Liver (tissue), 9 donors: Measurements from ENCODE around the gene PPA2. TPM values are rescaled to one million over a fixed set of nuclear protein-coding genes. Genes with fewer than 3 reads are reported as not detected.
A peak's percentile ranks its signal among the peaks of the same experiment; 100 is the strongest.

Experiments
- DNase-seq: peaks from one replicate; pipeline ENCODE4 v3.0.0-alpha.2; 2017; ENCODE audit warnings: low spot score
- H3K27ac ChIP-seq, 2 donors: one replicate each; pipeline ENCODE4 v1.7.0; 2013; ENCODE audit warnings: inconsistent platforms in 2 of 2, low read length in 2 of 2, control low read depth in 1 of 2, low read depth in 1 of 2, mild to moderate bottlenecking in 1 of 2
- H3K27me3 ChIP-seq, 4 donors: one replicate each; pipeline versions ENCODE4 v1.6.1 to v1.7.0; 2013; ENCODE audit warnings: low read length in 3 of 4, inconsistent platforms in 1 of 4, mild to moderate bottlenecking in 1 of 4, moderate library complexity in 1 of 4; ENCODE audit not compliant: control insufficient read depth in 4 of 4, insufficient read depth in 4 of 4
- H3K36me3 ChIP-seq, 4 donors: one replicate each; pipeline versions ENCODE4 v1.6.1 to v1.7.0; 2013; ENCODE audit warnings: low read length in 3 of 4, mild to moderate bottlenecking in 3 of 4, low read depth in 1 of 4, moderate library complexity in 1 of 4; ENCODE audit not compliant: control insufficient read depth in 4 of 4, insufficient read depth in 3 of 4
- H3K4me1 ChIP-seq, 4 donors: one replicate each; pipeline versions ENCODE4 v1.6.1 to v1.7.0; 2013; ENCODE audit warnings: low read length in 3 of 4, mild to moderate bottlenecking in 3 of 4, moderate library complexity in 1 of 4; ENCODE audit not compliant: control insufficient read depth in 4 of 4, insufficient read depth in 4 of 4
- H3K4me3 ChIP-seq, 3 donors: one replicate each; pipeline versions ENCODE4 v1.6.1 to v1.7.0; 2013; ENCODE audit warnings: low read length in 3 of 3, control low read depth in 1 of 3, low read depth in 1 of 3, mild to moderate bottlenecking in 1 of 3
- H3K9ac ChIP-seq, 2 donors: one replicate each; pipeline ENCODE4 v1.7.0; 2013; ENCODE audit warnings: low read length in 2 of 2, mild to moderate bottlenecking in 2 of 2, moderate library complexity in 2 of 2, control low read depth in 1 of 2, low read depth in 1 of 2
- H3K9me3 ChIP-seq, 4 donors: one replicate each; pipeline versions ENCODE4 v1.6.1 to v1.7.0; 2013; ENCODE audit warnings: low read length in 3 of 4; ENCODE audit not compliant: control insufficient read depth in 4 of 4
- EGR1 ChIP-seq, 2 donors: IDR thresholded peaks; 2 replicates each; pipeline ENCODE4 v1.6.1; 2016 to 2018; ENCODE audit warnings: antibody characterized with exemption in 2 of 2, low read depth in 2 of 2
- FOXA1 ChIP-seq: IDR thresholded peaks from 2 replicates; pipeline ENCODE4 v1.6.1; 2016; ENCODE audit warnings: antibody characterized with exemption
- FOXA2 ChIP-seq: IDR thresholded peaks from 2 replicates; pipeline ENCODE4 v1.6.1; 2016; ENCODE audit warnings: antibody characterized with exemption
- GABPA ChIP-seq, 2 donors: IDR thresholded peaks in 1 of 2; conservative IDR thresholded peaks in 1 of 2; 2 replicates each; pipeline ENCODE4 v1.6.1; 2016; ENCODE audit warnings: antibody characterized with exemption in 2 of 2, mild to moderate bottlenecking in 1 of 2, moderate library complexity in 1 of 2
- HNF4A ChIP-seq, 2 donors: conservative IDR thresholded peaks; 2 replicates each; pipeline ENCODE4 v1.6.1; 2016; ENCODE audit warnings: antibody characterized with exemption in 2 of 2, mild to moderate bottlenecking in 2 of 2
- HNF4G ChIP-seq: IDR thresholded peaks from 2 replicates; pipeline ENCODE4 v1.6.1; 2016; ENCODE audit warnings: antibody characterized with exemption
- MAX ChIP-seq: IDR thresholded peaks from 2 replicates; pipeline ENCODE4 v1.6.1; 2016; ENCODE audit warnings: antibody characterized with exemption
- RAD21 ChIP-seq, 2 donors: IDR thresholded peaks; 2 replicates each; pipeline ENCODE4 v1.6.1; 2016; ENCODE audit warnings: antibody characterized with exemption in 2 of 2, mild to moderate bottlenecking in 2 of 2
- RXRA ChIP-seq, 2 donors: IDR thresholded peaks; 2 replicates each; pipeline ENCODE4 v1.6.1; 2017 to 2018; ENCODE audit warnings: antibody characterized with exemption in 2 of 2, mild to moderate bottlenecking in 1 of 2
- SP1 ChIP-seq: IDR thresholded peaks from 2 replicates; pipeline ENCODE4 v1.6.1; 2018; ENCODE audit warnings: antibody characterized with exemption, mild to moderate bottlenecking
- TAF1 ChIP-seq: conservative IDR thresholded peaks from 2 replicates; pipeline ENCODE4 v1.6.1; 2016; ENCODE audit warnings: antibody characterized with exemption, mild to moderate bottlenecking
- YY1 ChIP-seq: IDR thresholded peaks from 2 replicates; pipeline ENCODE4 v1.6.1; 2016; ENCODE audit warnings: antibody characterized with exemption, mild to moderate bottlenecking
- WGBS: extraction: QIAGEN DNeasy Blood & Tissue Kit; methylation state at CpG from one replicate; pipeline ENCODE4 v1.1.7; 2013; 5-methylcytosine and 5-hydroxymethylcytosine counted together
- polyA plus RNA-seq, 2 donors: library from polyadenylated mRNA; stranded (reverse) in 1 of 2; unstranded in 1 of 2; fragments of 200-250 nt in 1 of 2; fragments of >200 nt in 1 of 2; fragmentation: Nextera tagmentation in 1 of 2; extraction: Ambion mirVana in 1 of 2; gene quantifications; one replicate each; pipeline versions ENCODE4 v1.2.1 to v1.2.3, GENCODE V29; 2013 to 2015
- total RNA-seq, 2 donors: library from RNA; depleted of rRNA; stranded (reverse); fragments of >200 nt; gene quantifications; one replicate each; pipeline ENCODE4 v1.2.3, GENCODE V29; 2014
- TF ChIP-seq, protein P1 (sequence below): fragments of 150-350 bp; IDR thresholded peaks from 2 replicates; pipeline ENCODE4 v1.5.1; 2017; ENCODE audit warnings: improper control_type of control experiment, low read depth, low read length; ENCODE audit not compliant: missing input control
- TF ChIP-seq, protein P2 (sequence below): IDR thresholded peaks from 2 replicates; pipeline ENCODE4 v1.6.1; 2016; ENCODE audit warnings: antibody characterized with exemption
- TF ChIP-seq, protein P3 (sequence below): IDR thresholded peaks from 2 replicates; pipeline ENCODE4 v1.6.1; 2016; ENCODE audit warnings: antibody characterized with exemption, mild to moderate bottlenecking
- TF ChIP-seq, protein P4 (sequence below): IDR thresholded peaks from 2 replicates; pipeline ENCODE4 v1.6.1; 2016; ENCODE audit warnings: antibody characterized with exemption
- donor health status: healthy.
- donor health status: healthy.
- donor health status: healthy.
- donor health status: healthy.
- donor health status: healthy.

Gene PPA2
- total and polyA plus RNA-seq, 4 donors, result 48.3 to 102 (median 70.8) TPM

DNA sequence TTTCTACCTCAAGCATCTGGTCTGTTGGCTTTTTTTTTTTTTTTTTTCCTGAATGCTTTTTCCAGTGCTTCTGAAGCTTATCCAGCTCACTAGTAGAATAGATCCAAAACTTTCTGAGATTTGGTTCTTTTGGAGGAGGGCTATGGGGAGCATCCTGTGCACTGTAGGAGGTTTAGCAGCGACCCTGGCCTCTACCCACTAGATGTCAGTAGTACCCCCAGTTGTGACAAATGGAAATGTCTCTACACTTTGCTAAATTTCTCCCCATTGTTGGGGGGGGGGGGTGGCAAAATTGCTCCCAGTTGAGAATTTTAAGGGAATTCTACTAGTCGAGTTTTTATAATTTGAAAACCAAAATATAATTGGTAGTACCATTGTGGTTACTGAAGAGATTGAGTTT lies 23.0 kb upstream of the PPA2 start:
- WGBS, result 30% methylated on average over 2 of the region's 2 CpGs
- H3K9ac ChIP-seq, result no peak overlapping the region
- no peak for DNase-seq
- H3K27me3 ChIP-seq, result no peaks in the 10 kb centered on the region
- H3K4me3 ChIP-seq, result no peak overlapping the region
- no peak overlapping the region for H3K27ac ChIP-seq
- H3K9me3 ChIP-seq, result no peaks in the 10 kb centered on the region
- H3K36me3 ChIP-seq, result no peaks in the 10 kb centered on the region
- TF ChIP-seq, protein P1, sequence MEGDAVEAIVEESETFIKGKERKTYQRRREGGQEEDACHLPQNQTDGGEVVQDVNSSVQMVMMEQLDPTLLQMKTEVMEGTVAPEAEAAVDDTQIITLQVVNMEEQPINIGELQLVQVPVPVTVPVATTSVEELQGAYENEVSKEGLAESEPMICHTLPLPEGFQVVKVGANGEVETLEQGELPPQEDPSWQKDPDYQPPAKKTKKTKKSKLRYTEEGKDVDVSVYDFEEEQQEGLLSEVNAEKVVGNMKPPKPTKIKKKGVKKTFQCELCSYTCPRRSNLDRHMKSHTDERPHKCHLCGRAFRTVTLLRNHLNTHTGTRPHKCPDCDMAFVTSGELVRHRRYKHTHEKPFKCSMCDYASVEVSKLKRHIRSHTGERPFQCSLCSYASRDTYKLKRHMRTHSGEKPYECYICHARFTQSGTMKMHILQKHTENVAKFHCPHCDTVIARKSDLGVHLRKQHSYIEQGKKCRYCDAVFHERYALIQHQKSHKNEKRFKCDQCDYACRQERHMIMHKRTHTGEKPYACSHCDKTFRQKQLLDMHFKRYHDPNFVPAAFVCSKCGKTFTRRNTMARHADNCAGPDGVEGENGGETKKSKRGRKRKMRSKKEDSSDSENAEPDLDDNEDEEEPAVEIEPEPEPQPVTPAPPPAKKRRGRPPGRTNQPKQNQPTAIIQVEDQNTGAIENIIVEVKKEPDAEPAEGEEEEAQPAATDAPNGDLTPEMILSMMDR, result peak; percentile 21
- TF ChIP-seq MAX, result no peak
- no peak for TF ChIP-seq FOXA1
- TF ChIP-seq YY1, result no peak
- no peak for TF ChIP-seq FOXA2
- no peak for TF ChIP-seq HNF4G
- TF ChIP-seq, protein P2, sequence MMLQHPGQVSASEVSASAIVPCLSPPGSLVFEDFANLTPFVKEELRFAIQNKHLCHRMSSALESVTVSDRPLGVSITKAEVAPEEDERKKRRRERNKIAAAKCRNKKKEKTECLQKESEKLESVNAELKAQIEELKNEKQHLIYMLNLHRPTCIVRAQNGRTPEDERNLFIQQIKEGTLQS, result no peak
- TF ChIP-seq EGR1 (IDR thresholded peaks at IDR 0.05; ENCODE audit: low read depth in 2 of 2), result no peak
- no peak for TF ChIP-seq RXRA (IDR thresholded peaks at IDR 0.05)
- no peak for TF ChIP-seq GABPA (IDR thresholded peaks at IDR 0.05 in 1 of 2, conservative IDR thresholded peaks at IDR 0.05 in 1 of 2)
- TF ChIP-seq HNF4A (conservative IDR thresholded peaks at IDR 0.05), result no peak
- TF ChIP-seq, protein P3, sequence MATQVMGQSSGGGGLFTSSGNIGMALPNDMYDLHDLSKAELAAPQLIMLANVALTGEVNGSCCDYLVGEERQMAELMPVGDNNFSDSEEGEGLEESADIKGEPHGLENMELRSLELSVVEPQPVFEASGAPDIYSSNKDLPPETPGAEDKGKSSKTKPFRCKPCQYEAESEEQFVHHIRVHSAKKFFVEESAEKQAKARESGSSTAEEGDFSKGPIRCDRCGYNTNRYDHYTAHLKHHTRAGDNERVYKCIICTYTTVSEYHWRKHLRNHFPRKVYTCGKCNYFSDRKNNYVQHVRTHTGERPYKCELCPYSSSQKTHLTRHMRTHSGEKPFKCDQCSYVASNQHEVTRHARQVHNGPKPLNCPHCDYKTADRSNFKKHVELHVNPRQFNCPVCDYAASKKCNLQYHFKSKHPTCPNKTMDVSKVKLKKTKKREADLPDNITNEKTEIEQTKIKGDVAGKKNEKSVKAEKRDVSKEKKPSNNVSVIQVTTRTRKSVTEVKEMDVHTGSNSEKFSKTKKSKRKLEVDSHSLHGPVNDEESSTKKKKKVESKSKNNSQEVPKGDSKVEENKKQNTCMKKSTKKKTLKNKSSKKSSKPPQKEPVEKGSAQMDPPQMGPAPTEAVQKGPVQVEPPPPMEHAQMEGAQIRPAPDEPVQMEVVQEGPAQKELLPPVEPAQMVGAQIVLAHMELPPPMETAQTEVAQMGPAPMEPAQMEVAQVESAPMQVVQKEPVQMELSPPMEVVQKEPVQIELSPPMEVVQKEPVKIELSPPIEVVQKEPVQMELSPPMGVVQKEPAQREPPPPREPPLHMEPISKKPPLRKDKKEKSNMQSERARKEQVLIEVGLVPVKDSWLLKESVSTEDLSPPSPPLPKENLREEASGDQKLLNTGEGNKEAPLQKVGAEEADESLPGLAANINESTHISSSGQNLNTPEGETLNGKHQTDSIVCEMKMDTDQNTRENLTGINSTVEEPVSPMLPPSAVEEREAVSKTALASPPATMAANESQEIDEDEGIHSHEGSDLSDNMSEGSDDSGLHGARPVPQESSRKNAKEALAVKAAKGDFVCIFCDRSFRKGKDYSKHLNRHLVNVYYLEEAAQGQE, result no peak
- TF ChIP-seq RAD21 (IDR thresholded peaks at IDR 0.05), result peak; percentile 52 to 68
- no peaks in the 10 kb centered on the region for H3K4me1 ChIP-seq

GRCh38 chr4:105495667-105496066 lies 21.8 kb upstream of the PPA2 start:
- H3K36me3 ChIP-seq, result no peaks in the 10 kb centered on the region
- H3K4me3 ChIP-seq, result no peak overlapping the region
- no peak for DNase-seq
- no peaks in the 10 kb centered on the region for H3K9me3 ChIP-seq
- TF ChIP-seq HNF4G (no peak), FOXA2 (no peak), GABPA (IDR thresholded peaks at IDR 0.05 in 1 of 2, conservative IDR thresholded peaks at IDR 0.05 in 1 of 2) (no peak), SP1 (no peak), TAF1 (no peak), RAD21 (IDR thresholded peaks at IDR 0.05) (no peak), RXRA (IDR thresholded peaks at IDR 0.05) (no peak), FOXA1 (no peak), MAX (no peak), HNF4A (conservative IDR thresholded peaks at IDR 0.05) (no peak)
- TF ChIP-seq, protein P4, sequence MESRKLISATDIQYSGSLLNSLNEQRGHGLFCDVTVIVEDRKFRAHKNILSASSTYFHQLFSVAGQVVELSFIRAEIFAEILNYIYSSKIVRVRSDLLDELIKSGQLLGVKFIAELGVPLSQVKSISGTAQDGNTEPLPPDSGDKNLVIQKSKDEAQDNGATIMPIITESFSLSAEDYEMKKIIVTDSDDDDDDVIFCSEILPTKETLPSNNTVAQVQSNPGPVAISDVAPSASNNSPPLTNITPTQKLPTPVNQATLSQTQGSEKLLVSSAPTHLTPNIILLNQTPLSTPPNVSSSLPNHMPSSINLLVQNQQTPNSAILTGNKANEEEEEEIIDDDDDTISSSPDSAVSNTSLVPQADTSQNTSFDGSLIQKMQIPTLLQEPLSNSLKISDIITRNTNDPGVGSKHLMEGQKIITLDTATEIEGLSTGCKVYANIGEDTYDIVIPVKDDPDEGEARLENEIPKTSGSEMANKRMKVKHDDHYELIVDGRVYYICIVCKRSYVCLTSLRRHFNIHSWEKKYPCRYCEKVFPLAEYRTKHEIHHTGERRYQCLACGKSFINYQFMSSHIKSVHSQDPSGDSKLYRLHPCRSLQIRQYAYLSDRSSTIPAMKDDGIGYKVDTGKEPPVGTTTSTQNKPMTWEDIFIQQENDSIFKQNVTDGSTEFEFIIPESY, result no peak
- TF ChIP-seq, protein P1, result no peak
- TF ChIP-seq, protein P3, result no peak
- TF ChIP-seq, protein P2, result no peak
- no peaks in the 10 kb centered on the region for H3K4me1 ChIP-seq
- H3K27me3 ChIP-seq, result no peaks in the 10 kb centered on the region
- WGBS, result 75% methylated on average over 3 of the region's 3 CpGs
- no peak overlapping the region for H3K27ac ChIP-seq
- H3K9ac ChIP-seq, result no peak overlapping the region
